Lower leg skin (tissue), 3 donors: ENCODE results near the gene CACNA1D.

Experiments
- CTCF ChIP-seq, 3 donors: fragments of 450-650 bp; IDR thresholded peaks; one replicate each; pipeline ENCODE4 v1.5.1; 2016; ENCODE audit warnings: antibody characterized with exemption in 3 of 3, mild to moderate bottlenecking in 3 of 3, moderate library complexity in 2 of 3
- POLR2A ChIP-seq, 2 donors: fragments of 450-650 bp; IDR thresholded peaks; one replicate each; pipeline ENCODE4 v1.6.1; 2016 to 2017; ENCODE audit warnings: antibody characterized with exemption in 2 of 2, mild to moderate bottlenecking in 1 of 2, moderate library complexity in 1 of 2

- TF ChIP-seq CTCF (IDR thresholded peaks at IDR 0.05) (no peak), POLR2A (IDR thresholded peaks at IDR 0.05) (no peak)
These were observed 272.3 kb downstream of the CACNA1D start for GRCh38 chr3:53766706-53767105.
